T-helper 2 cell (primary cell): ENCODE data around the gene KRT37.
"Not testable (repeated sequence)": the region's sequence is repeated elsewhere in the genome, so short reads cannot be mapped to it uniquely, and the experiment has no call there.

Source experiments
- DNase-seq, 5 experiments: peaks; one replicate each; pipeline versions ENCODE4 v3.0.0 to v3.0.0-alpha.2; 2012 to 2022

KRT37 gene

GRCh38 chr17:41403404-41404023 is 20.9 kb downstream of the KRT37 start:
- no peak for DNase-seq

GRCh38 chr17:41402161-41402560 is 22.2 kb downstream of the KRT37 start:
- DNase-seq = no peak

GRCh38 chr17:41396996-41397660 is 27.3 kb downstream of the KRT37 start, which contains the start of gene KRT31:
KRT31 (minus strand) TSS chr17:41397608; CDS start chr17:41397539, 69 bp downstream.
- no peak for DNase-seq

GRCh38 chr17:41396340-41396739 is 28.0 kb downstream of the KRT37 start:
- DNase-seq = no peak

GRCh38 chr17:41395611-41396010 is 28.8 kb downstream of the KRT37 start:
- no peak for DNase-seq

GRCh38 chr17:41395044-41395443 is 29.3 kb downstream of the KRT37 start:
- not testable (repeated sequence) for DNase-seq

- no peak for DNase-seq
Measured at GRCh38 chr17:41394254-41394996, 30.0 kb downstream of the KRT37 start.

- no peak for DNase-seq
Measured at GRCh38 chr17:41393826-41394225, 30.6 kb downstream of the KRT37 start.

GRCh38 chr17:41393294-41393693 is 31.1 kb downstream of the KRT37 start:
- no peak for DNase-seq

GRCh38 chr17:41392278-41392677 is 32.1 kb downstream of the KRT37 start:
- no peak for DNase-seq

GRCh38 chr17:41391535-41391934 is 32.9 kb downstream of the KRT37 start:
- DNase-seq = no peak

GRCh38 chr17:41390411-41390938 is 33.9 kb downstream of the KRT37 start:
- DNase-seq = no peak

GRCh38 chr17:41387670-41388069 is 36.7 kb downstream of the KRT37 start:
- DNase-seq = no peak

GRCh38 chr17:41386227-41386626 is 38.2 kb downstream of the KRT37 start:
- DNase-seq = no peak

- DNase-seq = no peak
Measured at GRCh38 chr17:41383690-41384089, 40.7 kb downstream of the KRT37 start.

- DNase-seq = no peak
Measured at GRCh38 chr17:41382394-41382793, 42.0 kb downstream of the KRT37 start.

- DNase-seq = not testable (repeated sequence)
Measured at GRCh38 chr17:41381943-41382342, 42.4 kb downstream of the KRT37 start, which contains the start of gene KRT34. KRT34 (minus strand) TSS chr17:41382306; CDS start chr17:41382246, 60 bp downstream.

GRCh38 chr17:41380091-41380490 is 44.3 kb downstream of the KRT37 start:
- DNase-seq = not testable (repeated sequence)

GRCh38 chr17:41377546-41377945 is 46.8 kb downstream of the KRT37 start:
- no peak for DNase-seq
